Duodenal mucosa (tissue), 2 donors: ENCODE measurements around the gene STAC.

Experiments used
- H3K27ac ChIP-seq: one replicate; pipeline ENCODE4 v1.7.0; 2013; ENCODE audit warnings: low read depth, low read length
- H3K27me3 ChIP-seq, 2 donors: one replicate each; pipeline ENCODE4 v1.7.0; 2013; ENCODE audit warnings: low read length in 2 of 2, control low read depth in 1 of 2; ENCODE audit not compliant: insufficient read depth in 2 of 2, control insufficient read depth in 1 of 2
- H3K36me3 ChIP-seq, 2 donors: one replicate each; pipeline ENCODE4 v1.7.0; 2013; ENCODE audit warnings: low read length in 2 of 2, control low read depth in 1 of 2; ENCODE audit not compliant: insufficient read depth in 2 of 2, control insufficient read depth in 1 of 2
- H3K4me1 ChIP-seq, 2 donors: one replicate each; pipeline ENCODE4 v1.7.0; 2013; ENCODE audit warnings: low read length in 2 of 2, control low read depth in 1 of 2; ENCODE audit not compliant: insufficient read depth in 2 of 2, control insufficient read depth in 1 of 2
- H3K4me3 ChIP-seq, 2 donors: one replicate each; pipeline ENCODE4 v1.7.0; 2013; ENCODE audit warnings: low read length in 2 of 2, low read depth in 1 of 2
- H3K9ac ChIP-seq, 2 donors: one replicate each; pipeline ENCODE4 v1.7.0; 2013; ENCODE audit warnings: low read length in 2 of 2, low read depth in 1 of 2
- H3K9me3 ChIP-seq, 2 donors: one replicate each; pipeline ENCODE4 v1.7.0; 2013; ENCODE audit warnings: low read length in 2 of 2, control low read depth in 1 of 2; ENCODE audit not compliant: control insufficient read depth in 1 of 2

Gene STAC

DNA sequence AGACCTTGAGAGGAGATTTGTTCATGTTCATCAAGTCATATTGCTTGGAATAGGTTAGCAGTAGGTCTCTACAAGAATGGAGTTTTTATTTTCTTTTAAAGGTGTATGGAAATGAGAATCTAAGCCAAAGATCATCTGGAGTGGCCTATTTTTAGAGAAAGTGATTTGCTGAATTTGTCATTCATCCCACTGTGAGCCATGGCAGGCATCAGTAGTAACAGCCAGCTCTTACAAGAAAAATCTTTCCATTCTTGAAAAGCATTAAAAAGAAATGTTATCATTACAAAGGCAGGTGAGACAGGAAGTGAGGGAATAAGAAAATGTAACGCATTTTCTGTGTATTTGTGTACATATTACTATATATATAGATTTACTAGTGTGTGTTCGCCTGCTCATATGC lies 29.6 kb downstream of the STAC start:
- Histone ChIP-seq H3K27me3 (no peaks in the 10 kb centered on the region), H3K27ac (no peak overlapping the region), H3K36me3 (no peaks in the 10 kb centered on the region), H3K9ac (no peak overlapping the region), H3K4me3 (no peak overlapping the region), H3K9me3 (no peaks in the 10 kb centered on the region), H3K4me1 (no peaks in the 10 kb centered on the region)

DNA sequence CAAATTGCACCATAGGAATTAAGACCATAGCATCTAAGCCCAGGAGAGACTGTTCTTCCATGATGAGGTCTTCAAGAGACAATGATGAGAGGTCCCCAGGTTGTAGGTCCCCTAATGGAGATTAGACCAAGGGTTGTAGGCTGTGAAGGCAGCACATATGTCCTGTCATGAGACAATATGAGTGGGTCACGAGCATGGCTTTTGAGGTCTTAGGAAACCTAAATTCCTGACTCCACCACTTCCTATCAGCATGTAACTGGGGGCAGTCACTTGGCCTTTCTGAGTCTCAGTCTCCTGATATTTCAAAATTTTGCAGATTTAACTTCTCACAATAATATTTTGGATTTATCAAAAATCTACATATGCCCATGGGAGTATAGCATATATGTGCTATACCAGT lies 31.3 kb downstream of the STAC start:
- Histone ChIP-seq H3K27ac (no peak overlapping the region), H3K9me3 (peaks cover 0 to 3% of the 10 kb centered on the region in 2 donors), H3K36me3 (no peaks in the 10 kb centered on the region), H3K4me1 (no peaks in the 10 kb centered on the region), H3K27me3 (no peaks in the 10 kb centered on the region), H3K9ac (no peak overlapping the region), H3K4me3 (no peak overlapping the region)

DNA sequence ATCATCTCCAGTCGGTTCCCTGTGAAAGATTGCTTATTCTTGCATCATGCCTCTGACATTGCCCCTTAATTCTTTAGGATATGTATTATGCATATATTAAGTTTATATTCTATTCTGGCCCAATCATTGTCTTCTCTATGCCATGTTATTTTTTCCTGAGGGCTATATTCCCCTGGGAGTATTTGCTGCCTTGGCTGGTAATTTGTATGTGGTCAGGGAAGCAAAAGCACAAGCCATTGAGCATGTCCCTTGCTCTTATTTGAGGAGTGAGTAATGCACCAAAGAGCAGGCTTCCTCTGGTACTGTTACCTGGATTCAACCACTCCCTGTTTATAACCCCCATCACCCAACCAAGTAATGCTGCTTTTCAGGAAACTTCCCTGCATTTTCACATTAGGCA lies 36.3 kb downstream of the STAC start:
- H3K4me3 ChIP-seq, result no peak overlapping the region
- no peaks in the 10 kb centered on the region for H3K27me3 ChIP-seq
- H3K9me3 ChIP-seq, result peaks cover 0 to 3% of the 10 kb centered on the region in 2 donors
- no peak overlapping the region for H3K9ac ChIP-seq
- H3K27ac ChIP-seq, result no peak overlapping the region
- H3K36me3 ChIP-seq, result no peaks in the 10 kb centered on the region
- no peaks in the 10 kb centered on the region for H3K4me1 ChIP-seq

DNA sequence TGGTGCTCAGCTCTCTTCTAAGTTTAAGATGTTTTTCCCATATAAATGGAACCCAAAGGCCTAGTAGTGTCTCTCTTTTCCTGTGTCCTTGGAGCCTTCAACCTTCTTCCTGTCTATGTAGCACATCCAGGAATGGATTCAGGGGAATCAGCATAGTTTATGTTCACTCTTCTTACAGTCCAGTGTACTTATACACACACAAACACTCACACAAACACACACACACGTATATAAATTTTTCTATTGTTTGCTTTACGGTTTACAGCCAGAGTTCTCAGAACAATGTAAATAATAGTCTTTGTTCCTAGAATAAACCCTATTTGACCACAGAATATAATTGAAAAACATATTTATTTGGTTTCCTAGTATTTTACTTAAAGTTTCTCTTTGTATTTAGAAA lies 36.9 kb downstream of the STAC start:
- Histone ChIP-seq H3K4me1 (no peaks in the 10 kb centered on the region), H3K9me3 (peaks cover 0 to 3% of the 10 kb centered on the region in 2 donors), H3K27me3 (no peaks in the 10 kb centered on the region), H3K36me3 (no peaks in the 10 kb centered on the region), H3K27ac (no peak overlapping the region), H3K9ac (no peak overlapping the region), H3K4me3 (no peak overlapping the region)

DNA sequence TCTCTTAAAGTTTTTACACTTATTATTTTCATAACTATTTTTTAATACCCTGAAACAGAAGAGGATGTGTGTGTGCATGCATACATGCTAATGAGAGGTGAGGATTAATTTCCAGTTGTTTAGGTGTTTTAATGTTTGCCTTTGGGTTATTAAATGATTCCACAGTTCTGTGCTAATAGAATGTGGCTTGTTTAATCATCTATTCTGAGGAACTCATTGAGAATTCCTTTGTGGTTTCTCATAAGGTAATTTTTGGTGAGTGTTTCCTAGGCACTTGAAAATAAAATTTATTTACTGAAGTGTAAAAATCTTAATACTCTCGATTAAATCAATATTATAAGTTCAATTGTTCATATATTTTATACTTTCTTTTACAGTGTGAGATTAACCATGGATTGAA lies 38.0 kb downstream of the STAC start:
- Histone ChIP-seq H3K27ac (no peak overlapping the region), H3K9me3 (peaks cover 0 to 3% of the 10 kb centered on the region in 2 donors), H3K36me3 (no peaks in the 10 kb centered on the region), H3K27me3 (no peaks in the 10 kb centered on the region), H3K9ac (no peak overlapping the region), H3K4me3 (no peak overlapping the region), H3K4me1 (no peaks in the 10 kb centered on the region)

DNA sequence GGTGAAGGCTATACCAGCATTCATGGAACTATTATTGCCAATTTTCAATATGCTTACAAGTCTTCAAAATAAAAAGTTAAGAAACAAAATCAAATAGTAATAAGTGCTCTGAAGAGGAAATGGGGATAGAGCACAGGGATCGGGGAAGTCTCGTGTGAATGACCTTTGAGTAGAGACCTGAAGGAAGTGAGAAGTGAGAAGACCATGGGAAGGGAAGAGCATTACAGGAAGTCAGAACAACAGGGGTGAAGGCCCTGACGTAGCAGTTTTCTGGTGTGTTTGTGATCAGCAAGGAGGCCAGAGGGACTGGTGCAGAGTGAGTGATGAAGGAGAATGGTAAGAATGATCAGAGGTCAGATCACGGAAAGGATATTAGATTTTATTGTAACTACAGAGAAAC lies 48.1 kb downstream of the STAC start:
- Histone ChIP-seq H3K36me3 (no peaks in the 10 kb centered on the region), H3K9ac (no peak overlapping the region), H3K27me3 (no peaks in the 10 kb centered on the region)

DNA sequence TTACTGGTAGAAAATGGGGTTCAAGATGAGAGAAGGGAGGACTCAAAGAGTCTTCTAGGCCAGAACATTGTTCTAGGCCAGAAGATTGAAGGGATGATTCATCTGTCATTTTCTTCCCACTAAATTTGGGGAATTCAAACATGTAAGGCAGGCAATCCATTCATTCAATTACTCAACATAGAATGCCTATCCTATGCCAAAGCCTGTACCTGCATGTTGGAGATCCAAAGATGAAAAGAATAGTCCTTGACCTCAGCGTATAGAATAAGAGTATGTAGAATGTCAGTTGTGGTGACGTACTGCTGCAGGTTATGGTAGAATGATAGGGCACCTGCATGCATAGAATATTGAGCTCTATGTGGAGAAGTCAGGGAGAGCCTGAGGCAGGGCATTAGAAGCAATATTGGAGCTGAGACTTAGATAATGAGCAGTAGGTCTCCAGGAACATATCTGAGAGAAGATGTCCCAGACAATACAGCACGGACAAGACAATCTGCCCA lies 49.7 kb downstream of the STAC start:
- Histone ChIP-seq H3K36me3 (no peaks in the 10 kb centered on the region), H3K4me3 (no peak overlapping the region), H3K27ac (no peak overlapping the region), H3K4me1 (no peaks in the 10 kb centered on the region), H3K9ac (no peak overlapping the region), H3K27me3 (no peaks in the 10 kb centered on the region), H3K9me3 (no peaks in the 10 kb centered on the region)

More for the DNA sequence above, 48.1 kb downstream of the STAC start:
- Histone ChIP-seq H3K27ac (no peak overlapping the region), H3K9me3 (no peaks in the 10 kb centered on the region), H3K4me1 (no peaks in the 10 kb centered on the region), H3K4me3 (no peak overlapping the region)

DNA sequence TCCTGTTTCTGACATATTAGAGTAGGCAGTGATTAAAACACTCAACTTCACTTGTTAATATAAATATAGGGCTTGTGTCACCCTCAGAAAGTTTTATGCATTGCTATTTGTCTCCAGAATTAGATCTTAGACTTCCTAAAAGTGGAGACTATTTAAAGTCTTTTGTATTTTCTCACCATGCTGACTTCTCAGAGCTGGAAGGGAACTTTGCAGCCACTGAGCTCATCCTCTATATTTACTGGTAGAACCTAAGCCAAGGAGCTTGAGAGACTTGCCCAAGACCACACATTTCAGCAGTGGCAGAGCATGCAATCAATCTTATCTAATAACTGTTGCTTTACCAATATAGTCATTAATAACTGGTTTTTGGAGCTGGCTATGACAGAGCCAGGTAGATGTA lies 53.2 kb downstream of the STAC start:
- H3K4me3 ChIP-seq, result no peak overlapping the region
- H3K27ac ChIP-seq, result no peak overlapping the region
- no peak overlapping the region for H3K9ac ChIP-seq
- no peaks in the 10 kb centered on the region for H3K9me3 ChIP-seq
- H3K36me3 ChIP-seq, result no peaks in the 10 kb centered on the region
- no peaks in the 10 kb centered on the region for H3K4me1 ChIP-seq
- H3K27me3 ChIP-seq, result no peaks in the 10 kb centered on the region

DNA sequence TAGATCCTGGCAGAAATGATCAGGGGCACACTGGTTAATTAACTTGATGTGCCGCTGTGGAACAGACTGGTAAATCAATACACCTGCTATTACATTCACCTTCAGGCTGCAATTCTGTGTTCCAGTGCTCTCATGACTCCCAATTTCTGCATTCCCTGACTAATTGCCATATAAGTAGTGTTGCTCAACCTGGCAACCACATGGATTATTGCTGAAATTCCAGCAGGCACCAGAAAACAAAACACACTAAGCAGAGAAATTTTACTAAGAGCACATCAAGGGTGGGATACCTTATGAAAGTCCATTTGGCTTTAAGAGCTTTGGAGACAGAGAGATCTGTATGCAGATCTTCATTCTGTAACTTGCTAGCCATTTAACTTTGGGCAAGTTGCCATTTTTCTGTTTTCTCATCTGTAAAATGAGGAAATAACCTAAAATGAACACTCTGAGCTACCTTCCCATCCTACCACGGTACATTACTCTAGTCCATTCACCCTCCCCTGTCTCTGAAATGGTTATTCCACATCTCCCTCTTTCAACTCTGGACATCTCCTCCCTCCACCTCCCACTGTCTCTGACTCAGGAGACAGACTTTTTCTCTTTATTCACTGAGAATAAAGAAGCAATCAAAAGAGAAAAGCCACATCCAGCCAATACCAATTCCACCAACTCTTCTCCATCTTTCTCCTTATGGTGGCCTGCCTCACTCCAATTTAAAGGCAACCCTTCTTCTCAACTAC lies 54.6 kb downstream of the STAC start:
- no peaks in the 10 kb centered on the region for H3K36me3 ChIP-seq
- no peaks in the 10 kb centered on the region for H3K27me3 ChIP-seq
- H3K4me3 ChIP-seq, result no peak overlapping the region
- H3K9me3 ChIP-seq, result no peaks in the 10 kb centered on the region
- no peaks in the 10 kb centered on the region for H3K4me1 ChIP-seq
- no peak overlapping the region for H3K9ac ChIP-seq
- no peak overlapping the region for H3K27ac ChIP-seq

DNA sequence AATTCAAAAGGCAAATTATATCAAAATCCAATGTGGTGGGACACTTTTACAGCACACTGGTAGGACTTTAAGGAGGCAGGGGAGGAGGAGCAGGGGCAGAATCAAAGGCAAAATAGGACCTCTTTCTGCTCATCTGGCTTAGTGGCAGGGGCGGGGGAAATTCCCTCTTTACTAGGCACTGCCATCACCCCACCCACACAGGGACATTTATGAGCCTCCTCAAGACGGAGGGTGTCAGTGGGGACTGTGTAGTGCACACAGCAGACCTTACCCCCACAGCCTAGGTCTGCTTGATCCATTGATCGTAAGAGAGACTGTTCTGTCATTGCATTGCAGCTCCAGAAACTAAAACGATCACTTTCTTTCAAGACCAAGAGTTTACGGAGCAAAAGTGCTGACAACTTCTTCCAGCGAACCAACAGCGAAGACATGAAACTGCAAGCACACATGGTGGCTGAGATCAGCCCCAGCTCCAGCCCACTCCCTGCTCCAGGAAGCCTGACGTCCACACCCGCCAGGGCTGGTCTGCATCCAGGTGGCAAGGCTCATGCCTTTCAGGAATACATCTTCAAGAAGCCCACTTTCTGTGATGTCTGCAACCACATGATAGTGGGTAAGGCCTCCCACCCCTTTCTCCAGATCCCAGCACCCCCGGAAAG lies 62.9 kb downstream of the STAC start:
- H3K27me3 ChIP-seq, result no peaks in the 10 kb centered on the region
- no peak overlapping the region for H3K9ac ChIP-seq
- H3K27ac ChIP-seq, result no peak overlapping the region
- H3K9me3 ChIP-seq, result no peaks in the 10 kb centered on the region
- H3K4me1 ChIP-seq, result no peaks in the 10 kb centered on the region
- no peak overlapping the region for H3K4me3 ChIP-seq
- H3K36me3 ChIP-seq, result no peaks in the 10 kb centered on the region
